Activated T-cell treated with anti-CD3 and anti-CD28 coated beads, Interleukin-2, amount 50 U/mL, for 1 hour (primary cell): ENCODE results near the gene KCNAB1.
"Not testable (repeated sequence)": the region's sequence is repeated elsewhere in the genome, so short reads cannot be mapped to it uniquely, and the experiment has no call there.

ENCODE experiments used
- DNase-seq: peaks from one replicate; pipeline ENCODE4 v3.0.0-alpha.2; 2020

Gene KCNAB1

DNA sequence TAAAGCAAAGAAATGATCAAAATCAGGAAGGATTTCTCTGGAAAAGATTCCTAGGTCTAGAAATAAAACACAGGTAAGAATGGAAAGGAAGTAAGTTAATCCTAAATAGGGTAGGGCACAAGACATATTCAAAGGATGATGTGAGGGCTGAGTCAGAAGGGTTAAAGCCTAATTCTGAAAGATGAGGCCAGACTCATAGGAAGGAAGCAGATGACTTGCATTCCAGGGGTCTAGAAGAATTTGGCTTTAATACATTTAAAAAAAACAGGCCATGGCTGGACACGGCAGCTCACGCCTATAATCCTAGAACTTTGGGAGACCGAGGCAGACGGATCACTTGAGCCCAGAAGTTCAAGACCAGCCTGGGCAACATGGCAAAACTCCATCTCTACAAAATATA, 431.4 kb downstream of the KCNAB1 start:
- no peak for DNase-seq

DNA sequence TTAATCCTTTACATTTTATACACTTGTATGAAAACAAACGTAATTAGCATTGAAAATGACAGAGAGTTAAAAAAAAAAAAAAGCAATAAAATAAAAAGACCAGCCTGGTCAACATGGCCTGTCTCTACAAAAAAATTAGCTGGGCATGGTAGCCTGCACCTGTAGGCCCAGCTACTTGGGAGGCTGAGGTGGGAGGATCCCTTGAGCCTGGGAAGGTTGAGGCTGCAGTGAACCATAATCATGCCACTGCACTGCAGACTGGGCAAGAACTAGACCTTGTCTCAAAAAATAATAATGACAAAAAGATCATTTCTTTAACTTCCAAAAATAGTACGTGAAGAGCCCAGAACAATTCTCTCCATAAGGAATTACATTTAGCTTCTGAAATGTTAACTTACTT, 432.6 kb downstream of the KCNAB1 start:
- DNase-seq = no peak

DNA sequence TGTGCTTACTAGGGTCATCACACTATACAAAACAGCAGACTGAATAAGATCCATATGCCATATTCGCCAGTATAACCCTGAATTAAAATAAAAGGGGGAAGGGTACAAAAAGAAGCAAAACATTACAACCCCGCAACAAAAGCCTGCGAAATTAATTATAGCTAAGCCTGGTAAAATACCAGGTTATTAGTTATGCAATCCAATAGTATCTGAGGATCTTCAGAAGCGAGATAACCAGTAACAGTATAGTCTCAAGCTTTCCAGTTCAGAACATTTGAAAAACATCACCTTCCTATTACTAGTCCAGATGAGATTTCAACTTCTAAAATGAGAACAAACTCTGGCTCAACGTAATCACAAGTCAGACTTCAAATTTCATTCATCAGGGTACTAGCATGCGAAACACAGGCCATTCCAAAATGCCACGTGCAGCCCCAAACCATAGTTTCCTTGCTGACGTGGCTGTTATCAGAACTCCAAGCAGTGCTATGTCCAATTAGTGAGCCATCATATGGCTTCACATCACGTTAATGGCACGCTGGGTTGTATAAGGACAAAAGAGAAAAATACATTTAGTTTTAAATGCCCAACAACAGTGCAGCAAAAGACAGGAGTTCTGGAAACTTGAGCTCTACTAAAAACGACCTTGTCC, 433.5 kb downstream of the KCNAB1 start:
- no peak for DNase-seq

DNA sequence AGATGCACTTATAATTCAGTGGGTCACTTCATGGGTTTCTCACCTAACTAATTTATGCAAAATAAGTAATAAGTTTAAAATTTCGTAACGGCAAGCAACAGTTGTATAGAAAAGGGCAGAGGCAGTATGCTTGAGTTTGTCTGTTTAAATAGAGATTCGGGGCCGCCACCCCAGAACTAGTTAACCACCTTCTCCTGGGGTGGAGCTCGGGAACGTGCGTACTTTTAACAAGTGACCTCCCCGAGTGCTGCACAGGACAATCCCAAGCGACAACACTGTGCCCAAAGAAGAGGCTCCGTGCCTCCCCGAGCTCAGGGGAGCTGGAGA, 434.1 kb downstream of the KCNAB1 start:
- no peak for DNase-seq

DNA sequence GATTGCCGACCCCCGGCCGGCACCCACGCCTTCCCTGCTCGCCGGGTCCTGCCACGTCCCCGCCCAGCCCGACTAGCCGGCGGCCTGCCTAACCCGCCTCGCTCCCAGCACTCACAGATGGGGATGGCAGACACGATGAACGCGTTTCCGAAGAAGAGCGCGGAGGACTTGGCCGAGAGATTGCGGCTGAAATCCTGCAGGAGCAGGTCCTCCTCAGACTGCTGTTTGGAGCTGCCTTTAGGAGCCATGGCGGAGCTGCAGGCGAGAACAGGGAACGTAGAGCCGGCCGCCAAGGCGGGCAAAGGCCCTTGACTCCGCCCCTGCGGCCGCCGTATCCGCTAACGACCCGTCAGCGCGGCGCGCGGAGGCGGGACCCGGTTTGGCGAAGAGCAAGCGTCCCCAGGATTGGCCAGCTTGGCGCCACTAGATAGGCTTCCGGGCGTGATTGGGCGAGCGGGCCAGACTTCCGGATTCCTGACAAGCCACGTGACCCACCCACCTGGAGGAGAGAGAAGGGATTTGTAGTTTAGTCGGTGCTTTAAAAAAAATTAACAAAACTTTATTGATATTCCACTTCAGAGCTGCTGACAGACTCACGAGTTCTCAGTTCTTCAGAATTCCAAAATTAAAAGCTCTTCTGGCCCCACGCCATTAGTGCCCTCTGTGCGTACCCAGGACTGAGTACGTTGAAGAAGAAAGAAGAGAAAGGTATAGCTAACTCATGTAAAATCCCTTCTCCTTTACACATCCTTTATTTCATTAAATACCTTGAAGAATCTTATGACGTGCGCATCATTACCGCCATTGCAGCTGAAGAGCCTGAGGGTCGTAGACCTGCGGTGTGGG, 434.7 kb downstream of the KCNAB1 start, which contains the start of gene SSR3:
Gene SSR3 (minus strand): TSS at position 276 of the 846 bp plus-strand sequence. CDS start 28 bp downstream, at position 248.
- DNase-seq = peak; percentile 98

DNA sequence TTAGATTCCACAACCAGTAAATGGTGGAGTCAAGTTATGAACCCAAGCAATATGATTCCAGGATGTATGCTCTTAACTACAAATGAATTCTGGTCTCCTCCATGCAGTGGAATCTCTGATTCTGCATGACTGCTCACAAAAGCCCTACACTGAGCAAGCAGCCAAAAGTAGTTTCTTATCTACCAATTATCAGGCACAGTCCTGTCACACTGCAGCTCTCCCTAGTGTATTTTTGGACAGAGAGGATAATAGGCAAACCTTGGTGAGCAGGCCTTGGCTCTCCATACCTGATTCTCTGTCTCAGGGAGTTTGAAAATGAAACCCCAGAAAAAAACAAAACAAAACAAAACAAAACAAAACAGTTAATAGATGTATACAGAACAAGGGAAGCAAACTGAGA, 438.0 kb downstream of the KCNAB1 start:
- DNase-seq = no peak

DNA sequence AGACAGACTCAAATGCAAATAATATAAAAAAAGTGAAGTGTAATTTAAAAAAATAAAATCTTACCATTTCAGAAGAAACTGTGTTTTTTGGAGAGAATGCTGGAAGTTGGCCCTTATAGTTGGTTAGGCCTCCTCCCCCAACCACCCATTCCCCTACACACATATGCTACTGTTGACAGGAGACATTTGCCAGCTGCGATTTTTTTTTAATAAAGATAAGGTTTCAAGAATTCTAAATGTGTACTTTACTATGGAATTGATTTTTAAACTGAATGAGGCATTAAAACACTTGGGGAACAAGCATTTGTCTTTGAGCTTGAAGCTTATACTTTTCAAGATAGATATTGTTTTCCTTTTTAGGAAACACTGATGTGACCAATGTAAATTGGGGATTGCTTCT, 438.9 kb downstream of the KCNAB1 start:
- no peak for DNase-seq

DNA sequence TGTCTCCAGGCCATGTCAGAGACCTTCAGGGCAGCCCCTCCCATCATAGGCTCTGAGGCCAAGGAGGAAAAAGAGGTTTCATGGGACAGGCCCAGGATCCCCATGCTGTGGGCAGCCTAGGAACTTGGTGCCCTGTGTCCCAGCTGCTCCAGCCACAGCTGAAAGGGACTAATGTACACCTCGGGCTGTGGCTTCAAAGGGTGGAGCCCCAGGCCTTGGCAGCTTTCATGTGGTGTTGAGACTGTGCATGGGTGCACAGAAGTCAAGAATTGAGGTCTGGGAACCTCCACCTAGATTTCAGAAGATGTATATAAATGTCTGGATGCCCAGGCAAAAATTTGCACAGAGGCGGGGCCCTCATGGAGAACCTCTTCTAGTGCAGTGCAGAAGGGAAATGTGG, 441.2 kb downstream of the KCNAB1 start:
- DNase-seq = no peak

DNA sequence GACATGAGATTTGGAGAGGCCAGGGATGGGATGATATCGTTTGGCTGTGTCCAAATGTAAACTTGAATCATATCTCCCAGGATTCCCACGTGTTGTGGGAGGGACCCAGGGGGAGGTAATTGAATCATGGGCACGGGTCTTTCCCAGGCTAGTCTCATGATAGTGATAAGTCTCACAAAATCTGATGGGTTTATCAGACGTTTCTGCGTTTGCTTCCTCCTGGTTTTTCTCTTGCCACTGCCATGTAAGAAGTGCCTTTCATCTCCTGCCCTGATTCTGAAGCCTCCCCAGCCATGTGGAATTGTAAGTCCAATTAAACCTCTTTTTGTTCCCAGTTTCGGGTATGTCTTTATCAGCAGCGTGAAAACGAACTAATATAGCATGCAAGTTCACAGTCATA, 442.1 kb downstream of the KCNAB1 start:
- DNase-seq = not testable (repeated sequence)

DNA sequence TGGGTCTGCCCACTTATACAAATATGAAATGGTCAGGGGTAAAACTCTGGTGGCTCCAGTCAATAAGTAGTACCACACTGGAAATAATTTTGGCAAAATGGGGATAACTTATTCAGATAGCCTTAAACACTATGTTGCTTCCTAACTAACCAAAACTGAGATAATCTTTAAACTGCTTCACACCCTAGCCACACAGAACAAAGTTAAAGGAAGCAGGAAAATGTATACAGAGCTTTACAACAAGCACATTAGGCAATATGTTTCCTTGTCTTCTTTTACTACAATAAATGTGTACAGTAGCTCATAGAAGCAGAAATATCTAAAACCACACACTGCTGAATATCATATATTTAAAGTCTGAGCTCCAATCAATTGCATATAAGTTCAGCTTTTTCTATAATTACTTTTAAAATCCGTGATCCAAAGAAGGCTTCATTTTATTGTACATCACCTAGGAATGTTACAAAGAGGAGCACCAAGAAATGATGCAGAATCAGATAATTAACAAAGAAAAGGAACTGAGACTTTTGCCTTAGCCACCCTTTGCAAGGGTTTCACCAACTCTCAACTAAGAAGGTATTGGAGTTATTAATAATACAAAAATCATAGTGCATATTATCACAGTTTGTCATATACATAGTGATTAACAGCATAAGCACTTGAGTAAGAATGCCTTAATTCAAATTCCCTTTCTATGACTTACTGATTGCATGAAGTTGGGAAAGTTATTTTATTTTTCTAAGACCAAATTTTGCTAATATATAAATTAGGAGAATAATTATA, 443.7 kb downstream of the KCNAB1 start:
- DNase-seq = no peak

DNA sequence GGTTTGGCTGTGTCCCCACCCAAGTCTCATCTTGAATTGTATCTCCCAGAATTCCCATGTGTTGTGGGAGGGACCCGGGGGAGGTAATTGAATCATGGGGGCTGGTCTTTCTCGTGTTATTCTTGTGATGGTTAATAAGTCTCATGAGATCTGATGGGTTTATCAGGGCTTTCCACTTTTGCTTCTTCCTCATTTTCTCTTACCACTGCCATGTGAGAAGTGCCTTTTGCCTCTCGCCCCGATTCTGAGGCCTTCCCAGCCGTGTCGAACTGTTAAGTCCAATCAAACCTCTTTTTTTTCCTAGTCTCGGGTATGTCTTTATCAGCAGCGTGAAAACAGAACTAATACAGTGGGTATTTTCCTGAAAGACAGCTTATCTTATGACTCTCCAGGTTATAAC, 448.6 kb downstream of the KCNAB1 start:
- DNase-seq = not testable (repeated sequence)

DNA sequence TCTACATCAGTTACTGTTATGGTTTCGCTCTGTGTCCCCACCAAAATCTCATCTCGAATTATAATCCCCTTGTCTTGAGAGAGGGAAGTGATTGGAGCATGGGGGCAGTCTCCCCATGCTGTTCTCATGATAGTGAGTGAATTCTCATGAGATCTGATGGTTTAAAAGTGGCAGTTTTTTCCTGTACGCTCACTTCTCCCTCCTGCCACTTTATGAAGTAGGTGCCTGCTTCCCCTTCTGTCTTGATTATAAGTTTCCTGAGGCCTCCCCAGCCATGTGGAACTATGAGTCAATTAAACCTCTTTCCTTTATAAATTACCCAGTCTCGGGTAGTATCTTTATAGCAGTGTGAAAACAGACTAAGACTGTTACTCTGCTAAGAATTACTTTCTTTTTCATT, 449.5 kb downstream of the KCNAB1 start:
- DNase-seq = not testable (repeated sequence)

DNA sequence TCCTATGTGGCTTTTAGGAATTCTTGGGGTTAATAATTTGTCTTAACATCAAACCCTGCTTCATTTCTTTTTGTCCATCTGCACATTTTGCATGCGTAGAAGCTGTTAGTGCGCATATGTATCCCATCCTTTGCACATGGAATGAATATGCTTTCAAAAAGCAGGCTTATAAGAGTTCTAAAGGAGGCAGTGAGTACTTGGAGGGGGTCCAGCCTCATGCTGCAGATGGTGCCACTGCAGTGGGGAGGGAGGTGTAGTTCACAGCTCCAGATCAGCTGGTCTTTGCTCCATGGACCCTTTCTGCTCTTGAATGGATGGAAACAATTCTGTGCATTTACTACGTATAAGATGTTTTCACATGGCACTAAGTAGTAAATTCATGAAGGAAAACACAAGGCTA, 455.3 kb downstream of the KCNAB1 start:
- no peak for DNase-seq

DNA sequence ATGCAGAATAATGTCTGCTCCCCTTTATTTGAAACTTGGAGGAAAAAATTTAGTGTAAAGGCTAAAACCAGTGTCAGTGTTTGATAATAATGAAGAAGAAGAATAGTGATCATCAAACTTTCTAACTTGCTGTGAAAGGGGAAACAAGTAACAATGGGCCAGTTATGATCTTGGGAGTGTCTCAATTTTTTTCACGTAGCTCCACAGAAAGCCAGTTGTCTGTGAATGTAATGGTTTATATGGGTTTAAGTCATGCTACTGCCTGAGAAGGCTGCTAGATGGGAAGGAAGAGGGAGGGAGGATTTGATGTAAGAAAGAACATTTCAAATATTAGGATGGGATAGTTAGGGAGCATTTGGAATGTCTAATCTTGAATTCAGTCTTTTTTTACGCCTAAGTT, 455.7 kb downstream of the KCNAB1 start:
- no peak for DNase-seq

DNA sequence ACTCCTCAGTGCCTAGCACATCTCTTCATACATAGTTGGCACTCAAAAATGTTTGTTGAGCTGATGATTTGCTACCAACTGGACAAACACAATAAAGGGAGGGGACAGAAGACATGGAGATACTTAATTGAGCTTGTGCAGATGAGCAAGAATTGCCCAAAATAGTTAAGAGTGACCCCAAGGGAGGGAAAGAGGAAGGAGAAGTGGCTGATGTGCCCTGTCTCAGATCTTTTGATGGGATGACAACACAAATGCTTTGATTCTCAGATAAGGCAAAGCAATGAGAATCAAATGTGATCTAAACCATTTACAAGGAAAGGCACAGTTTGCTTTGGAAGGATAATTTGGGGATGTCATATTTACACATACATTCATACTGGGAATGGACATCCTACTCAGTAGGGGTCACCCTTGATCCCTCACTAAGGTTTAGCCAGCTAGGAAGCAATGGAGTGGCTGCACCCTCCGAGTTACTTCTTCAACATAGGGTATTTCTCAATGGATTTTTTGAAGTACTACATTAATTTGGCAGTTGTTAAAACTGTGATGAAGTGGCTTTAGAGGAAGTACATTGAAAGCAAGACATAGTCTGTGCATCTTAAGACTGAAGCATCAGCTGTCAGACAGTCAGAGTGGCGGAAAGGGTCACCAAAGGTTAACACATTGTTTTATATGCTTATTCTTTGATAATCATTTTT, 456.4 kb downstream of the KCNAB1 start:
- no peak for DNase-seq

DNA sequence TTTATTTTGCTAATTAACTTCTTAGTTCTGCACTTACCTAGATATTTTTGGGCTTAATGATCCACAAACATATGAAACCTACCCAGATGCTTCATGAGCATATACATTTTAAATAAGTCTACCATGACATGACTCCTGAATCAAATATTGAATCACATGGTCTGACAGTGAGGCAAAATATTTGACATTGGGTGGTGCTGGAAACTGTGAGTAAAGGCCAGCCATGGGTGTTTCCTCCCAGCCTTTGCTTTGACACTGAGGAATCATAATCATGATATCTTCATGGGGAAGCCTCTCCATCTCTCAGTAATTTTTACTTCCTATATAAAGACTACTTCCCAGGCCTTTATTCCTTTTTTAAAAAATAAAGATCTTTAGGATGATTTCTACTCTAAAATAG, 457.4 kb downstream of the KCNAB1 start:
- no peak for DNase-seq

DNA sequence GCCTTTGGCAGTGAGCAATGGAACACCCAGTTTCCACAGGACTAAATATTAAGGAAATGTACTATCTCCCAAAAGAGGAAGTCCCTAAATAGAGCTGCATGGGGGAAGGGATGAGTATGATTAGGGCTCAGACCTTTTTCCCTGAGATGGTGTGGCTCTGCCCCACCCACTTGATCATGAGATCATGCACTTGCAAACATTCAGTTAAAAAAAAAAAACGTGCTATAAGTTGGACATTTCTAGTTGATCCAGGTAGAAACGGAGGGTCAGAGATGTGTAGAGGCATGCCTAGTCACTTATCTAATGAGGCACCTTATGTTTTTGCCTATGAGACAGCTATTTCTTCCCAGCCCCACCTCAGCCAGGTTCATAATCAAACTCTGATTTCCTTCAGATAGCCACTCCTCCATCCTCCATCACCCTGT, 459.1 kb downstream of the KCNAB1 start:
- DNase-seq = no peak

DNA sequence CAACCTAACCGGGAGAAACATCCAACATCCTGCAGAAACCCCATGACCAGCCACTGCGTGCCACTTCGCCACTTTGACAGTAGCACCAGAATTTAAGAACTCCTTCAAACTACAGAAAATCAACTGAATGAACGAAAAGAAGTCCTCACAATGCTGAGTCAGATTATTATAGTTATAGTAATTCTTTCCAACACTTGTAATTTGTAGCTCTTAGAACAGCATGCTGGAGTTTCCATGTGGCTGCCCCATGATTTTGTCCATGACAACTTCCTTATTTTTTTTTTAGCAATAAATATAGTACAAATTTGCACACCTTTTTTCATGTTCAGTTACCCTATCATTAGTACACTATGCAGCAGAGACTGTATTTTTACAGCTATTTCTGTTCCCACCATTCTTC, 460.7 kb downstream of the KCNAB1 start:
- no peak for DNase-seq

DNA sequence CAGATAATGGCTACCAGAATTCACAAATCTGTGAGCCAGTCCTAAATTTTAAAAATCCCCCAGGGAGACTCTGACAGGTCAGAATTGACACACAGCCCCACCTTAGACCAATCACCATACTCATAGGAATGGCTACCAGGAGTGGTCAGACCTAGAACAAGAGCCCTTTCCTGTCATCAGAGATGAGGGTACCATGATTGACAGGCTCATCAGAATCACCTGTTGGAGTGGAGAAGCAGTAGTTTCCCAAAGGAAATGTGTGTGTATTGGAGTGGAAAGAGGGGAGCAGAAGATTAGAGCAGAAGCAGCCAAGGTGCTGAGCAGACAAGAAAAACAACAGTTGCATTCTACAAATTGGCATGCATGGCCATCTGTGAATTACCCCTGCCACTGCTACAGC, 461.6 kb downstream of the KCNAB1 start:
- no peak for DNase-seq

DNA sequence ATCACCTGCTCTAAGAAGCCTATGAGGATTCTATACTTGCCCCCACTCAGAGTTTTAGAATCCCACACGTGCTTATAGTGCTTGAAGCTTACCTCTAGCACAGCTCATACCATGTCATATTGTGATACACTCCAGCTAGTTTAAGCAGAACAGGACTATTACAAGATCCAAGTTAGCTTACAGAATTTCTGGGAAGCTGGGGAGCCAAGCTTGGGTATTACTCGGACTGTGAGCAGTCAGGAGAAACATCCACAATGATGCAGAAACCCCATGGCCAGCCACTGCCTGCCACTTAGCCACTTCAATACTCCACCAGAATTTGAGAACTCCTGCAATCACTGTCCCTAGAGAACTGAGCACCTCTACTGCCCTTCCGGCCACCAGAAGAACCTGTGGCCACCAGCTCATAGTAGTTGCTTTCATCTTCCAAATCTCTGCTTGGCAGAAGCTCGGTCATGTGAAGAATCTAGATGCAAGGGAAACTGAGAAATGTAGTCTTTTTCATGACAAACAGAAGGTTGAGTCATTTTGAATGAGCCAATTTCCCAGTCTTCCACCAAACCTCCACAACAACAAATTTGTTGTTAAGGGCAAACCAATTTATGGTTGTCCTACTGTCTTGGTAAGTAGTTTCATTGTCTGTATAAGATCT, 462.3 kb downstream of the KCNAB1 start:
- no peak for DNase-seq

DNA sequence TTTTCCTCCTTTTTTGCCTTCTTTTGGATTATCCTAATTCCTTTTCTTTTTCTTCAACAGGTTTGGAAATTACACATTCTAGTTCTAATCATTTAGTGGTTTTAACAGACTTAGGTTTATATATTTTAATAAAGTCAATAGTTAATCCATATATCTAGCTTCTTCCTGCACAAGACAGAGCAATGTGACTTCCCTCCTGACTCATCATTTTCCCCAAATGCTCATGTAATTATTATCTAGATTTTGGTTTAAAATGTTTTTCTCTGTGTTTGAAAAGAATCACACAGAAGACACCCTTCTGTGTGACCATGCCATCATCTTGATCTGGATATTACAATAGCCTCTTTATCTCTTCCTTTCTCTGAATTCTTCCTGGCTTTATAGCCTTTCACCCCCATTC, 463.1 kb downstream of the KCNAB1 start:
- DNase-seq = no peak

DNA sequence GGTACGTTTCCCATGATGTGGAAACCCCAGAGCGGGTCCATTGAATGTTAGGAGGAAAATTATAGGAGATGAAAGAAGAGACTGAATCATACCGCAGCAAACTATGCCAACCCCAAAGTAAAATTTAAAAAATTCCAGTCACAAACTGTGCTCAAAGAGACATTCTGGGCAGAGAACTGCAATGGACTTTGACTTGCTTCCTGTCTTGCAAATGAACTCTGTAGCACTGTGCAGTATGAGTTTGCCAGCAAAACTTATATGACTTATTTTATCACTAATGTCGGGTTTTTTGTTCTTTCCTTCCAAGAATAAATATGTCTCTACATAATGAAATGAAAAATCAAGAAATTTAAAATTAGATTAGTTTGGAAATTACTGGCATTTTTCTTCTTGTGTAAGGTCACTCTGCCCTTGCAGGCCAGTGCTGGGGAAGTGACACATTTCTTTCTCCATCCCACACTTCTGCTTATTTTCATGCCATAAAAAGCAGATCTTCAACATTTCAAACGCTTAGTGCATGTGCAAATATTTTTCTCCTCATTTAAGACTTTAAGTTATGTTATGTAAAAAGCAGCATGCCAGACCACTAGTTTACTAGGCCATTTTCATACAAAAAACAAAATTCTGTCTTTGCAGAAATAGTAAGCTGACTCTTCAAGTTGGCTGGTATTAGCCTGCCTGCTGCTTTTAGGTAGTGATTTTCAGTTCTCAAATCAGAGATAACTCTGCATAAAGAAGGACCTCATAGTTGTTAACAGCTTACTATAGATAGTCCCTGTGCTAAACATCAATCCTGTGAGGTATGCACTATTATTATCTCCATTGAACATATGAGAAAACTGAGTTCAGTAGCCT, 466.8 kb downstream of the KCNAB1 start:
- DNase-seq = no peak
